Activated CD8-positive, alpha-beta memory T cell treated with anti-CD3 and anti-CD28 coated beads, Interleukin-2, amount 50 U/mL, for 4 hours (primary cell): Measurements from ENCODE around the gene FAAH.
"Not testable (repeated sequence)": the region's sequence is repeated elsewhere in the genome, so short reads cannot be mapped to it uniquely, and the experiment has no call there.

Experiments used
- DNase-seq: peaks from one replicate; pipeline ENCODE4 v3.0.0-alpha.2; 2020

Gene FAAH

GRCh38 chr1:46394108-46394871, at the start of gene FAAH:
Gene FAAH, plus strand, starts transcription at chr1:46394317. Its CDS starts 32 bp downstream, at chr1:46394349.
- peak; percentile 40 for DNase-seq

DNA sequence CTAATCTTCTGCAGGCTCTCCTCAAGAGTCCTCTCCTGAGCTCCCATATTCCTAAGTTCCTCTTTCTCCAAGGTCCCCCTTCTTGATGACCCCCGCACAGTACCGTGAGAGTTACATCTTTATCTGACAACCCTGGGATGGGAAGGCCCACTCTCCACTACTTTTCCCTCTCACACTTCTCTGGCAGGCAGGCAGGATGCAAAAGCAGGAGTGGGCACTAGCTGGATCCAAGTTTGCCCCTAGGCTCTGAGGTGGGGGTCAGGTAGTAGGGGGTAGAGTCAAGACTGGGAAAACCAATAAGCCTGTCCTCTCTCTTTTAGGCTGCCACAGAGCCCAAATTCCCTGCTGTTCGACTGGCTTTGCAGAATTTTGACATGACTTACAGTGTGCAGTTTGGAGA, 49.6 kb upstream of the FAAH start:
- DNase-seq, result no peak

GRCh38 chr1:46345281-46345680, 48.8 kb upstream of the FAAH start:
- DNase-seq, result no peak

- no peak for DNase-seq
Measured at GRCh38 chr1:46352363-46352762, 41.8 kb upstream of the FAAH start.

- not testable (repeated sequence) for DNase-seq
Measured at GRCh38 chr1:46355920-46356319, 38.2 kb upstream of the FAAH start.

GRCh38 chr1:46362158-46362557, 32.0 kb upstream of the FAAH start:
- DNase-seq, result no peak

DNA sequence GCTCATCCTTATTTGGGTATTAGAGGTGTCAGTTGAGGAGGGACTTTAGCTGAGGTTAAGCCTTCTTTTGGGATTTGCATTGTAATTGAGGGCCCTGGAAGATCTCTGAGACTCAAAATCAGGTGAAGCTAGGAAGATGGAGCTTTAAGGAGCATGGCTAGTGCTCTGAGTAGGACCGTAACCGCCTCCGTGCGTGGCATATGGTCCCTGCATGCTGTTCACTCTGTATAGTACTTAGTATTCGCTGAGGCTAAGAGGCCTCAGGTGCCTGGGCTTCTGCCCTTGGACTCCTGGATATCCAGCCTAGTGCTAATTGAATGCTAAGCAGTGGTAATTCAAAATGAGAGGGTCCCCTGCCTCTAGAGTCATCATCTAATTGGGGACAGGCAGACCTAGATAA, 31.0 kb upstream of the FAAH start:
- DNase-seq, result no peak

GRCh38 chr1:46364612-46365011, 29.5 kb upstream of the FAAH start:
- no peak for DNase-seq

GRCh38 chr1:46365796-46366195, 28.3 kb upstream of the FAAH start:
- not testable (repeated sequence) for DNase-seq

DNA sequence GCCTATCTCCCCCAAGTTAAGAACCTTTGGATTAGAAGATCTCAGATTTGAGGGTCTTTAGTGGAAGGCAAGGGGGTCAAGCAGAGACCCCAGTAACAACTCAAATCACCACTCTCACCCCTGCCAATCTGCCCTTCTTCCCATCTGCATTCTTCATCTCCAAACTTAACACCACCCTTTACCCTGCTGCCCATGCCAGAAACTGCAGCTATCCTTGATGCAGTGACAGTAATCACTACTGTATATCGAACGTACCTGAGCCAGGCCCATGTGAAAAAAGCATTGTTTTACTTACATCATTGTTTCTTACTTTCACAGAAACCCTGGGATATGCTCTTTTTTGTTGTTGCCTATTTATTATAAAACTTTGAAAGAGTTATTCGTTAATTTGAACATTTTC, 27.0 kb upstream of the FAAH start:
- no peak for DNase-seq

DNA sequence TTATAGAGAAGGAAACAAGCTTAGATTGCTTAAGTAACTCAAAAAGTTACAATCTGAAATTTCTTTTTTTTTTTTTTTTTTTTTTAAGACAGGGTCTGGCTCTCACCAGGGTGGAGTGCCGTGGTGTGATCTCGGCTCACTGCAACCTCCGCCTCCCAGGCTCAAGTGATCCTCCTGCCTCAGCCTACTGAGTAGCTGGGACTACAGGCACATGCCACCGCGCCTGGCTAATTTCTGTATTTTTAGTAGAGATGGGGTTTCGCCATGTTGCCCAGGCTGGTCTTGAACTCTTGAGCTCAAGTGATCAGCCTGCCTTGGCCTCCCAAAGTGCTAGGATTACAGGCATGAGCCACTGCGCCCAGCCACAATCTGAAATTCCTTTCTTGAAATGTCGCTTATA, 26.4 kb upstream of the FAAH start:
- not testable (repeated sequence) for DNase-seq

DNA sequence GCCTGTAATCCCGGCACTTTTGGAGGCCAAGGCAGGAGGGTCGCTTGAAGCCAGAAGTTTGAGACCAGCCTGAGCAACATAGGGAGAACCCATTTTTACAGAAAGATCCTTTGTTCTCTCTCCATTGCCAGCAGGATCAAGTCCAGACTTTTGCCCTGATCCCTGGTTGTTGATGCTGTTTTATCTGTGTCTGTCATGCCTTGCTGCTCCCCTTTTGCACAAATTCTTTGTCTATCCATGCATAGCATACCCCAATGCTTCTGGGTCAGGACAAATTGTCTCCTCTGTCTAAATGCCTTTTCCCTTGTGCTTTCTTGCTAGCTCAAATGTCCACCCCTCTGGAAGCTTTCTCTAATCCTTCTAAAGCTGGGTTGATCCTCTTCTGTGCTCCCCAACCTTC, 25.3 kb upstream of the FAAH start:
- DNase-seq, result no peak

DNA sequence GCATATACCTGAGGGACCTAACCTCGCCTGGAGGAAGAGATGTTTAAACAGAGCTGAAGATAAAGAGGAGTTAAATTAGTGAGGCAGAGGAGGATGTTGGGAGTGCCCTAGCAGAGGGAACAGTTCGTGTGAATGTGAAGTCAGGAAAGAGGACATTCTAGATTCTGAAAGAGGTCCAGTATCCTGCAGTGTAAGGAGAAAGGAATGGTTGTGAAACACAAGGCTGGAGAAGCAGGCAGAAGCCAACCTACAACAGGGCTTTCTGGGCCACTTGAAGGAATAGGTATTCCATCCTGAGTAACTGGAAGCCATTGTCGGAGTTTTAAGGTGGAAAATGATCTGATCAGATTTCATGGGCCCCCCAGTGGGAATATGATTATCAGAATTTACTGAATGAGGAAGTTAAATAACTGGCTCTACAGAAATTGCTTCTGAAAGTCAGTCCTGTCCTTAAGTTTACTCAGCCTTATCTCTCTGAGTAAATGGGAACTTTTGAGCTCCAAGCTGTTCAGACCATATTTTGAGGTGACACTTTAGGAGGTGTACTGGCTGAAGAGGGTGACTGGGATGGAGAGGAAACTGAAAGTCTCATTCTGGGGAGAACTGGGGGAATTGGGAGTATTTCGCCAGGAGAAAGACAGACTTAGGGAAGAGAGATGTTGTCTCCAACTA, 24.4 kb upstream of the FAAH start:
- DNase-seq, result no peak

DNA sequence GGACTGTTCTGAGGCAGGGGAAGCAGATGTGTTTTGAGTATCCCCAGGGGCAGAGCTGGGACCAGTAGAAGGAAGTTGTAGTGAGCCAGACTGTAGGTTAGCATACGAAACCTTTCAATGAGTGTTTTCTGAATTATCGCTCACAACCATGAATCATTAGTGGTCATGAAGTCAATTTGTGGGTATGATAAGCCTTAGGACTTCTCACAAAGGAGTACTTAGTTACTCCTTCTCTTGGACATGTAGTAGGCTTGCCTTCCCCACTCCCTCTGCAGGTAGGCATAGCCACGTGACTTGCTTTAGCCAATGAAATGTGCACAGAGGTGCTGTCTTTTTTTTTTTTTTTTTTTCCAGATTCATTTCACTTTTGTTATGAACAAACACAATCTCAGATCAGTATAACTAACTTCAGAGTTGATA, 23.9 kb upstream of the FAAH start:
- DNase-seq, result no peak

GRCh38 chr1:46372431-46372830, 21.7 kb upstream of the FAAH start:
- no peak for DNase-seq

- DNase-seq, result no peak
Measured at GRCh38 chr1:46379996-46380395, 14.1 kb upstream of the FAAH start.

DNA sequence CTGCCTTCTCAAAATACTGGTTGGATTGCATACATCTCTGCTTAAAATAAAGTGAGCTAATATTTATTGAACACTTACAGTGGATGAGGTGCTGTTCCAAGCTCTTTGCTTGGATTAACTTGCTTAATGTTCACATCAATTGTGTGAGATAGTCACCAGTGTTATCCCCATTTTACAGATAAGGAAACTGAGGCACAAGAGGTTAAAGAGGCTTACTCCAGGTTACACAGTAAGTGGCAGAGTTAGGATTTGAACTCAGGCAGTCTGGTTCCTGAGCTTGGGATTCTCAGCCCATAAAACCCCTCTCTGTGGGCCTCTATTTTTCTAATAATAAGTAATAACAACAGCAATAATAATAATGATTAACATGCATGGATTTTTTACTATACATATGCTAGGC, 13.6 kb upstream of the FAAH start:
- no peak for DNase-seq

- DNase-seq, result no peak
Measured at GRCh38 chr1:46393510-46393909, 607 bp upstream of the FAAH start.

- DNase-seq, result no peak
Measured at GRCh38 chr1:46394872-46395465, 852 bp downstream of the FAAH start.

GRCh38 chr1:46396441-46397398, 2.6 kb downstream of the FAAH start:
- DNase-seq, result no peak

GRCh38 chr1:46399307-46399706, 5.2 kb downstream of the FAAH start:
- DNase-seq, result no peak

GRCh38 chr1:46400421-46400820, 6.3 kb downstream of the FAAH start:
- DNase-seq, result no peak
